22Rv1 (cell line): ENCODE measurements around the gene PTPRE.

Source experiments
- CTCF ChIP-seq: fragments of 450-650 bp; IDR thresholded peaks from 2 replicates; pipeline ENCODE4 v1.5.1; 2017; ENCODE audit warnings: mild to moderate bottlenecking
- ZFX ChIP-seq: fragments of 450-650 bp; IDR thresholded peaks from 2 replicates; pipeline ENCODE4 v1.6.1; 2017; ENCODE audit warnings: antibody characterized with exemption, borderline replicate concordance

- no peak for TF ChIP-seq CTCF
- no peak for TF ChIP-seq ZFX
Measured at GRCh38 chr10:127937915-127938463, 31.1 kb downstream of the PTPRE start.
